HepG2 (cell line): ENCODE measurements around the gene UBAP1L. TPM values are rescaled to one million over a fixed set of nuclear protein-coding genes. Genes with fewer than 3 reads are reported as not detected.

Experiments
- CHCHD3 ChIP-seq: sonication (generic); formaldehyde crosslinking; IDR thresholded peaks from 2 replicates; pipeline ENCODE4 v1.8.0; 2022; ENCODE audit warnings: mild to moderate bottlenecking, missing genetic modification reagents, moderate library complexity
- ELK4 ChIP-seq: sonication (generic); formaldehyde crosslinking; IDR thresholded peaks from 2 replicates; pipeline ENCODE4 v1.9.0; 2021; ENCODE audit warnings: missing genetic modification reagents, borderline replicate concordance
- EP300 ChIP-seq, 3 experiments: sonication (generic) in 1 of 3; formaldehyde crosslinking in 1 of 3; IDR thresholded peaks; 2 replicates each; pipeline versions ENCODE4 v1.5.1 to v1.6.1; 2011 to 2020; ENCODE audit warnings: low read depth in 2 of 3, low read length in 2 of 3, borderline replicate concordance in 1 of 3, improper control_type of control experiment in 1 of 3, mild to moderate bottlenecking in 1 of 3, missing genetic modification reagents in 1 of 3, moderate library complexity in 1 of 3
- ESRRA ChIP-seq: sonication (generic); formaldehyde crosslinking; IDR thresholded peaks from 2 replicates; pipeline ENCODE4 v1.5.1; 2020; ENCODE audit warnings: mild to moderate bottlenecking, low read depth, missing genetic modification reagents
- FOSL1 ChIP-seq: sonication (generic); formaldehyde crosslinking; IDR thresholded peaks from 2 replicates; pipeline ENCODE4 v1.9.0; 2021; ENCODE audit warnings: missing genetic modification reagents, borderline replicate concordance
- HDAC1 ChIP-seq: sonication (generic); formaldehyde crosslinking; IDR thresholded peaks from 2 replicates; pipeline ENCODE4 v1.5.1; 2020; ENCODE audit warnings: mild to moderate bottlenecking, missing genetic modification reagents
- HES4 ChIP-seq: sonication (generic); formaldehyde crosslinking; IDR thresholded peaks from 2 replicates; pipeline ENCODE4 v1.9.0; 2021; ENCODE audit warnings: mild to moderate bottlenecking, missing genetic modification reagents, borderline replicate concordance
- PAX8 ChIP-seq: sonication (generic); formaldehyde crosslinking; IDR thresholded peaks from 2 replicates; pipeline ENCODE4 v1.8.0; 2022; ENCODE audit warnings: mild to moderate bottlenecking, missing genetic modification reagents, borderline replicate concordance
- REPIN1 ChIP-seq: sonication (generic); formaldehyde crosslinking; IDR thresholded peaks from 2 replicates; pipeline ENCODE4 v1.8.0; 2022; ENCODE audit warnings: missing genetic modification reagents, low read depth, mild to moderate bottlenecking, borderline replicate concordance
- RXRB ChIP-seq: IDR thresholded peaks from 2 replicates; pipeline ENCODE4 v1.6.1; 2016; ENCODE audit warnings: borderline replicate concordance, missing genetic modification reagents, missing compliant biosample characterization
- SCMH1 ChIP-seq: sonication (generic); formaldehyde crosslinking; IDR thresholded peaks from 2 replicates; pipeline ENCODE4 v1.9.0; 2021; ENCODE audit warnings: missing genetic modification reagents, mild to moderate bottlenecking, borderline replicate concordance
- TBX3 ChIP-seq: fragments of 450-650 bp; IDR thresholded peaks from 2 replicates; pipeline ENCODE4 v1.6.1; 2017; ENCODE audit warnings: antibody characterized with exemption, mild to moderate bottlenecking, inconsistent platforms, borderline replicate concordance
- TEAD3 ChIP-seq: optimal IDR thresholded peaks from 2 replicates; pipeline ENCODE3; 2016; ENCODE audit warnings: borderline replicate concordance
- TMF1 ChIP-seq: sonication (generic); formaldehyde crosslinking; IDR thresholded peaks from 2 replicates; pipeline ENCODE4 v1.8.1; 2022; ENCODE audit warnings: low read depth, missing genetic modification reagents
- YY1 ChIP-seq: IDR thresholded peaks from 2 replicates; pipeline ENCODE4 v1.6.1; 2011; ENCODE audit warnings: low read length, low read depth, moderate library complexity, mild to moderate bottlenecking; ENCODE audit not compliant: insufficient read depth, insufficient replicate concordance
- ZFP91 ChIP-seq: sonication (generic); formaldehyde crosslinking; IDR thresholded peaks from 2 replicates; pipeline ENCODE4 v1.9.0; 2022; ENCODE audit warnings: missing genetic modification reagents, mild to moderate bottlenecking, borderline replicate concordance
- ZNF20 ChIP-seq: sonication (generic); formaldehyde crosslinking; IDR thresholded peaks from 2 replicates; pipeline ENCODE4 v1.4.0; 2020; ENCODE audit warnings: mild to moderate bottlenecking, moderate library complexity, missing genetic modification reagents
- ZNF501 ChIP-seq: sonication (generic); formaldehyde crosslinking; IDR thresholded peaks from 2 replicates; pipeline ENCODE4 v1.5.1; 2020; ENCODE audit warnings: mild to moderate bottlenecking, moderate library complexity, missing genetic modification reagents
- ZNF550 ChIP-seq: sonication (generic); formaldehyde crosslinking; IDR thresholded peaks from 2 replicates; pipeline ENCODE4 v1.4.0; 2020; ENCODE audit warnings: mild to moderate bottlenecking, missing genetic modification reagents, borderline replicate concordance
- ZNF563 ChIP-seq: sonication (generic); formaldehyde crosslinking; IDR thresholded peaks from 2 replicates; pipeline ENCODE4 v1.8.0; 2022; ENCODE audit warnings: mild to moderate bottlenecking, moderate library complexity, missing genetic modification reagents
- ZNF772 ChIP-seq: sonication (generic); formaldehyde crosslinking; IDR thresholded peaks from 2 replicates; pipeline ENCODE4 v1.5.0; 2020; ENCODE audit warnings: mild to moderate bottlenecking, missing genetic modification reagents
- polyA plus RNA-seq, 8 experiments: library from polyadenylated mRNA; depleted of rRNA in 3 of 8; stranded (reverse) in 7 of 8; unstranded in 1 of 8; fragments of >200 nt; fragmentation: Illumina TruSeq in 4 of 8; extraction: Trizol in 4 of 8; gene quantifications; 2 replicates each; pipeline versions ENCODE4 v1.2.1 to v1.2.3, GENCODE V29; 2011 to 2016; ENCODE audit warnings: low read depth in 4 of 8, missing spikeins in 1 of 8, mixed read lengths in 1 of 8; ENCODE audit not compliant: insufficient read depth in 1 of 8
- total RNA-seq, 5 experiments: library from RNA; depleted of rRNA; stranded (reverse); fragments of >200 nt; fragmentation: Illumina TruSeq; extraction: Trizol; gene quantifications; 2 replicates each; pipeline ENCODE4 v1.2.3, GENCODE V29; 2016; ENCODE audit warnings: low read depth in 1 of 5
- TF ChIP-seq, protein P1 (sequence below): sonication (generic); formaldehyde crosslinking; IDR thresholded peaks from 2 replicates; pipeline ENCODE4 v1.4.0; 2020; ENCODE audit warnings: mild to moderate bottlenecking, missing genetic modification reagents
- TF ChIP-seq, protein P2 (sequence below): sonication (generic); formaldehyde crosslinking; IDR thresholded peaks from 2 replicates; pipeline ENCODE4 v1.5.0; 2020; ENCODE audit warnings: missing genetic modification reagents, mild to moderate bottlenecking, borderline replicate concordance

UBAP1L gene
- total and polyA plus RNA-seq, 2 of the 13 experiments (the other 11 are each of a cell fraction or from before 2014, with no cell fraction given), result 0.86 to 1.4 TPM

GRCh38 chr15:65133548-65134200, 18.7 kb upstream of the UBAP1L start, which contains the start of gene PDCD7 (continued):
- TF ChIP-seq ZFP91 (CRISPR knock-in tag), result peak; percentile 7; the same call in 1 of the 2 replicates
- TF ChIP-seq HES4 (CRISPR knock-in tag), result peak; percentile 86
- peak; percentile 30 for TF ChIP-seq YY1
- peak; percentile 60; the same call in 1 of the 2 replicates for TF ChIP-seq RXRB (CRISPR knock-in tag)
- TF ChIP-seq TEAD3 (CRISPR knock-in tag), result peak; percentile 78
- TF ChIP-seq REPIN1, result 0 out of 2 replicates have a peak, but pooled peaks have one; percentile 20
- TF ChIP-seq TMF1, result no peak
- TF ChIP-seq FOSL1 (CRISPR knock-in tag), result no peak
- no peak for TF ChIP-seq CHCHD3 (CRISPR knock-in tag)
- no peak for TF ChIP-seq PAX8 (CRISPR knock-in tag)
- peak; percentile 41 for TF ChIP-seq ZNF501
- TF ChIP-seq ESRRA (CRISPR knock-in tag), result no peak
- no peak for TF ChIP-seq TBX3
- peak; percentile 61; the same call in 1 of the 2 replicates for TF ChIP-seq HDAC1
- no peak for TF ChIP-seq ELK4
- TF ChIP-seq ZNF550 (CRISPR knock-in tag), result no peak
- no peak for TF ChIP-seq ZNF20 (CRISPR knock-in tag)
- TF ChIP-seq SCMH1, result no peak
- 0 out of 2 replicates have a peak, but pooled peaks have one; percentile 27 for TF ChIP-seq ZNF563
- TF ChIP-seq, protein P1, sequence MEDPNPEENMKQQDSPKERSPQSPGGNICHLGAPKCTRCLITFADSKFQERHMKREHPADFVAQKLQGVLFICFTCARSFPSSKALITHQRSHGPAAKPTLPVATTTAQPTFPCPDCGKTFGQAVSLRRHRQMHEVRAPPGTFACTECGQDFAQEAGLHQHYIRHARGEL (CRISPR knock-in tag), result no peak
- TF ChIP-seq, protein P2, sequence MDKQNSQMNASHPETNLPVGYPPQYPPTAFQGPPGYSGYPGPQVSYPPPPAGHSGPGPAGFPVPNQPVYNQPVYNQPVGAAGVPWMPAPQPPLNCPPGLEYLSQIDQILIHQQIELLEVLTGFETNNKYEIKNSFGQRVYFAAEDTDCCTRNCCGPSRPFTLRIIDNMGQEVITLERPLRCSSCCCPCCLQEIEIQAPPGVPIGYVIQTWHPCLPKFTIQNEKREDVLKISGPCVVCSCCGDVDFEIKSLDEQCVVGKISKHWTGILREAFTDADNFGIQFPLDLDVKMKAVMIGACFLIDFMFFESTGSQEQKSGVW (CRISPR knock-in tag), result no peak
- TF ChIP-seq ZNF772, result peak; percentile 80
- 0 out of 4 replicates have a peak, but pooled peaks of 1 of the 2 experiments have one; percentile 32 for TF ChIP-seq EP300 (IDR thresholded peaks at IDR 0.05; ENCODE audit: low read depth in 2 of 2, low read length in 2 of 2)
- 0 out of 2 replicates have a peak, but pooled peaks have one; percentile 9 for TF ChIP-seq EP300 (CRISPR knock-in tag; IDR thresholded peaks at IDR 0.05; ENCODE audit: borderline replicate concordance)
